ENCODE results near the gene RFT1.

- no peak for TF ChIP-seq CTCF (IDR thresholded peaks at IDR 0.05)
- TF ChIP-seq POLR2AphosphoS5 (IDR thresholded peaks at IDR 0.05) = no peak
- TF ChIP-seq POLR2A (IDR thresholded peaks at IDR 0.05) = no peak
Measured at GRCh38 chr3:53137221-53137620, 7.0 kb upstream of the RFT1 start.

Measured in transverse colon (tissue), 4 donors.